ENCODE measurements around the gene ADCY2.
A peak's percentile ranks its signal among the peaks of the same experiment; 100 is the strongest.

ADCY2 gene

DNA sequence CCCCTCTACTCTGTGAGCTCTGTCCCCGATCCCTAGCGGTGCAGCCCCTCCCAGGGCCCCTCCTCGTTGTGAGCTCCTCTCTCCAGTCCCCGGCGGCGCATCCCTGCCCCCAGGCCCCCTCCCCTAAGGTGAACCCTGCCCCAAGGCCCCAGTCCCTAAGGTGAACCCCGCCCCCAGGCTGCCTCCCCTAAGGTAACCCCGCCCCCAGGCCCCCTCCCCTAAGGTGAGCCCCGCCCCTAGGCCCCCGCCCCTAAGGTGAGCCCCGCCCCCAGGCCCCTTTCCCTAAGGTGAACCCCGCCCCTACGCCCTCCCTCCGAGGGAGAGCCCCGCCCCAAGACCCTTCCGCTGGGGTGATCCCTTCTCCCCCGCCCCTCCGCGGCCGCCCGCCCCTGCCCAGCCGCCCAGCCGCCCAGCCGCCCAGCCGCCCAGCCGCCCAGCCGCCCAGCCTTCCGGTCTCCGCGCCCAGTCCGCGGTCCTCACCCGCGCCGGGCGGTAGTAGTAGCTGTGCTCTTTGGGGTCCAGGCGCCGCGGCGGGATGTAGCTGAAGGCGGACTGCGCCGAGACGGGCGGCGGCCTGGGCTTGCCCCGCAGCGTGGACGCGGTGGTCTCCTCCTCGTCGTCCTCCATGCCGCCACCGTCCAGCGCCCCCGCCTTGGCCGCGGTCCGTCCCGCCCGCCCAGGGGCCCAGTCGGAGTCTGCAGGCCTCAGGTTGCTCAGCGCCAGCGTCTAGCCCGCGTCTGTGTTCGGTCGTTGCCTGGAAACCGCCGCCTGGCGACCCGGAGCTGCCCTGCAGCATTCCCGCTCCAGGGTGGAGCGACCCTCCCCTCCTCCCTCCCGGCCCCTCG lies 454.7 kb downstream of the ADCY2 start, which contains the start of gene CFAP90:
CFAP90 (minus strand) TSS at position 739 of the 845 bp plus-strand sequence; CDS start at position 627, 112 bp downstream.
- DNase-seq = peak; percentile 69

DNA sequence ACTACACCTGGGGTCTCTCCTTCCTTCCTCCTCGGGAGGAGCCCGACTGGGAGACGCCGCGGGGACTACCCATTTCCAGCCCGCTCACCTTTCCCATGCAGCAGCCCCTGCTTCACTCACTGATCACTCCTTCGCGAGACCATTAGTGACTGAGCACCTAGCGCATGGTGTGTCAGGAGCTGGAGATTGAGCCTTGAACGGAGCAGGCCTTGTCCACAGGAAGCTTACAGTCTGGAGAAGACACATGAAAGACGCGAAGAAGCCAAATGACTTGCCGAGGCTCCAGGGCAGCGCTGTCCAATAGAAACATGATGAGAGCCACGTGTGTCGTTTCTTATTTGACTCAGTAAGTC lies 455.3 kb downstream of the ADCY2 start:
- no peak for DNase-seq

DNA sequence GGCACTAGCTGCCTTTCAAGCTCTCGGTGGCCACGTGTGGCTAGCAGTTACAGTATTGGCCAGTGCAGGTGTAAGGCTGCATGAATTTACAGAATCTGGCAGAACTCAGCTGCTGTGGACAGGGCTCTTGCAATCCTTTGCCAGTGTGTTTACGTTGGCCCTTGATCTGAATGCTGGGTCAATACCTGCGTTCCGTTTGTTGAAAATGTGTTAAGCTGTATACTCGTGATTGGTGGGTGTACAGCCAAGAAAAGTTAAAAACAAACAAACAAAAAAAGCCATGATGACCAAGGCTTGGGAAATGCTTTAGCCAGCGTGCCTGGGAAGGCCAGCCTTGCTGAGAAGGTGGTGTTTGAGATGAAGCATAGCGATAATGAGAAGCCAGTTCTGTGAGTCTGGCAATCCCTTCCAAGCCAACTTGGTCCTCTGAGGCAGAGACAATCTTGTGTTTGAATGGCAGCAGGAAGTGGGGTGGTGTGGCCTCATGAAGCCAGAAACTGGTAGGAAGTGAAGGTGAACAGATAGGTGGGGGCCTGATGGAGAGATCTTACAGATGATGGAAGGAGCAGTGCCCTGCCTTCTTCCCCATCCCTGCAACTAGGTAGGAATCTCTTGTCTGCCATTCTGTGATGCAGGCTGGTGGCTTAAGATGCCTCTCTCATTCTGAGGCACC lies 455.8 kb downstream of the ADCY2 start:
- no peak for DNase-seq

DNA sequence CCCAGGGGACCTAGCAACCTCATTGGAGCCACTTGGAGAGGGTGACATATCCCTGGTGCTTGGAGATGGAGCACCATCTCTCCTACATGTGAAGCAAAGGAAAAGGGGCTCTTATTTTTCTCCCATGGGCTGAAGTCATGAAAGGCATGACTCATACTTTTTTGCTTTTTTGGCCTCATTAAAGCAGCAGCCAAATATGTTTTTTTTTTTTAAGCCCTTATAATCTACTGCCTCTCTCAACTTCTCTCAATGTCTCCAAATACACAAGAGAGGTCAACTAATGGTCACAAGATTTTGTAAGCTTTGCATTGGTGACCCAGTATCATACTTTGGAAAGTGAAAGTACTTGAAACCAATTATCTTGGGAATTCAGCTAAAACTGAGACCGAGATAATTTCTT lies 456.6 kb downstream of the ADCY2 start:
- no peak for DNase-seq

DNA sequence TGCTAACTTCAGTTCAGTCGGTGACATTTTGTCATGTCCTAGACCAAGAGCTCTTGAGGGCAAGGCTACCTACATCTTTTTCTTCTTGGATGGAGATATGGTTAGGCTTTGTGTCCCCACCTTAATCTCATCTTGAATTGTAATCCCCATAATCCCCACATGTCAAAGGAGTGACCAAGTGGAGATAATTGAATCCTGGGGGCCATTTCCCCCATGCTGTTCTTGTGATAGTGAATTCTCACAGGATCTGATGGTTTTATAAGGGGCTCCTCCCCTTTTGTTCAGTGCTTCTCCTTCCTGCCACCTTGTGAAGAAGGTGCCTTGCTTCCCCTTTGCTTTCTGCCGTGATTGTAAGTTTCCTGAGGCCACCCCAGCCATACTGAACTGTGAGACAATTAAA lies 457.1 kb downstream of the ADCY2 start:
- no peak for DNase-seq

DNA sequence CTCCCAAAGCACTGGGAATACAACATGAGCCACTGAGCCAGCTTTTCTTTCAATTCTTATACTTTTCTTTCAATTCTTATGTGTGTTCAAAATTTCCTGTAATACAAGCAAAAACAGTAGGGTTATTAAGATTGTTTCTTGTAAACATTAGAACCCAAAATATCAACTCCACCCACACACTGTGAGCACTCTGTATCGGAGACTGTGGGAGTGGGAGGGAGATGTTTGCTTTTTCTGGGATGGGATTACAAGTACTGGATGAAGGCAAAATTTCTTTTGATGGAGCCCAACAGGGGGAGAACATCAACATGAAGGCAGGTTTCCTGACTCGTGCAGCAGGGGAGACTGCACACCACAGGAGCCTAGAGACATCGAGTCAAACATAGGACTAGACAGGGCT lies 459.7 kb downstream of the ADCY2 start:
- no peak for DNase-seq

DNA sequence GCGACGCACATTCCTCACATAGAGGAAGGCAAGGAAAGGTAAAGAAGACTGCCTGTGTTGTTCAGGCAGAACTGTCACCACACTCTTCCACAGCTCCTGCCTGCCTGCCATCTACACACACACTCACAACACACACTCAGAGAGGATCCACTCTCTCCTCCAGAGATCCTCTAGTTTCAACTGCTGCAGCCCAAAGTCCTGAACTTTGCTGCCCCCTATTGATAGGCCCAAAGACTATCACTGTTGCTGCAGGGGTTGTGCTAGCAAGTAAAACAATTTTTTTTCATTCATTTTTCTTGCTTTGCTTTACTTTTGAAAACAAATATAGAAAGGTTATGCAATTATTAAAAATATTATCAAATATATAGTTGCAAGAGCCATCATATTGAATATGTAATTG lies 460.9 kb downstream of the ADCY2 start:
- DNase-seq = peak; percentile 48

DNA sequence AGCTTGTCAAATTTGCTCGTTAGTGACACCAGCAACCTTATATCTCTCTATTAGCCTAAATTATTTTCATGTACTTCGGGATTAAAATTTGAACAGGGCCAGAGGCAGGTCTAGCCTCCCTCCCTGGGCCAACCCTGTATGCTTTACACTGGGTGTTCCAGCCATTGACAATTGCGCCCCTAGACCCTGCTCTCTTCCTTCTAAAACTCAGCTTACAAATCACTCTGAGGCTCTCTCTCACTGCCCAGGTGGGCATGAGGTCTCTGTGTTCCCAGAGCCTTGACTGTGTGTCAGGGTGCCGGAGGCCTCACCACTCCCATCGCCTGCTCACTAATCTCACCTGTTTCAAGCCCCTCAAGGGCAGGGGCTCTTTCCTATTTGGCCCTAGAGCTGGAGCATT lies 461.4 kb downstream of the ADCY2 start:
- no peak for DNase-seq

DNA sequence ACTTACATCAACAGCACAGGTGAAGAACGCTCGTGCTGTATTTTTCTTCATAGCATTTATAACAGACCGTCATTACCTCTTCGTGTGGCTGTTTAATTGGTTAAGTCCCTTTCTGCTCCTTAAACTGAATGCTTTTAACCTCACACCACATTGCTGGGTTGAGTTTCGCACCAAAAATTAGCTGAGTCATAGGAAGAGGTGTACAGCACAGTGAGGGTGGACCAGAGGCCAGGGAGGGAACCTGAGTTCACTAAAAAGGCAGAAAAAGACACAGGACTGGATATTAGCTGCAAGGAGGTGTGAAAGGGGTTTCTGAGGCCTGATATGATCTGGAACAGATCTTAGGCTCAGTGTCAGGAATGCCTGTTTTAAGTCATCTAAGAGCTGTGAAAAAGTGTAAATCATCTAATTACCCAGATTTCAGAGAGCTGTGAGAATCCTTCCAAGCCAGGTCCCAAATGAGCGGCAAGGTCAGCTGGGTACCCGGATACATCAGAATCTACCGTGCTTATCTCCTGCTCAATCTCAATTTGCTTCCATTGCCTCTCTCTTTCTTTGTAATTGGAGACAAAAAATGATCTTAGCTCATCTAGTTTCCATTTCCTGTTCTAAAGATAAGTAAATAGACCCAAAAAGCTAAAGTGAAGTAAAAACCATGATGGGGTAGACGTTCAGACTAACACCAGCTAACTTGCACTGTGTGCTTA lies 462.1 kb downstream of the ADCY2 start:
- DNase-seq = no peak

DNA sequence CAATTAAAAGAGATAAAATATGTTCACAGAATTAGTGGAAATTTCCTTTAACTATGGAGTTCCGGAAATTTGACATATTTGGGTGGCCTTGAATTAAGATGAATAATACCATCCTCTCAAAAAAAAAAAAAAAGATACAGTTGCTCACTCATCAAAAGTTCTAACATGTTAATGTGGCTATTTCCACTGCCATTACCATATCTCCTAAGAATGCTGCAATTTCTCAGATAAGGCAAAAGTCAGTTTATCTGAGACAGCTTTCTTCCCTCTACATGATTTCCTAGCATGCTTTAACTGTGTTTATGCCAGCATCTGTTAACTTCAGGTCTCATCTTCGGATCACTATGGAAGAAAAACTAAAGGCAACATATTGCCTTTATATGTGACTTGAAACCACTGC lies 470.3 kb downstream of the ADCY2 start:
- DNase-seq = no peak

DNA sequence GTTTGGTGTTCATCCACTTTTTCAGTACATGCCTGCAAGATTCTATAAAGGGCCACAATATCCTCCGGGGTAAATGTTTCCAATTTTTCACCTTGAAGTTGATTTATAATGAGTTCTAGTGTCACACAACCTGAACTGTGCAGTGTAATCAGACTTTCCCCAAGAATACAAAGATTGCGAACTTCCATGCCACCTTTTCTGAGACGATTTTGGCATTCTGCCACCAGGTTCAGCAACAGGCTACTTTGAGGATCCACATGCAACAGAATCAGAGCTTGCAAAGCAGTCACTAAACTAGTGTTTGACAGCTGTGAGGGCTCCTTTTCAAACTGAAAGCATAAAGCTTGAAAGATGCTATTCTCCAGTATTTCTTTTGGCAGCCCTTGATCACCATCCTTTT lies 471.3 kb downstream of the ADCY2 start:
- DNase-seq = no peak

DNA sequence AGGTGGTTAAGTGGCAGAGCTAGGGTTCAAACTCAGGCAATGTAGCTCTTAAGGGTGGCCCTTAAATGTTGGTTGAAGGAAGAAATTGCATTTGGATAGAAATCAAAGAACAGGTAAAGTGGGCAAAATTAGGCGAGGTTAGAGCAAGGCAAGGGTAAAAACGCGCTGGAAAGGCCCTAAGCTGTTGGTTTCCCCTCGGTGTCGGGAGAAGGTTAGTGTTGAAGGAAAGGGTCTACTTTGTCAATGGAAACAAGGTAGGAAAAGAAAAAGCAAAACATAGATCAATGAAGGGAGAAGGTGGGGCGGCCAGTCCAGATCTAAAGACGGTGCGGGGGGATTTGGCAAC lies 472.5 kb downstream of the ADCY2 start:
- no peak for DNase-seq

DNA sequence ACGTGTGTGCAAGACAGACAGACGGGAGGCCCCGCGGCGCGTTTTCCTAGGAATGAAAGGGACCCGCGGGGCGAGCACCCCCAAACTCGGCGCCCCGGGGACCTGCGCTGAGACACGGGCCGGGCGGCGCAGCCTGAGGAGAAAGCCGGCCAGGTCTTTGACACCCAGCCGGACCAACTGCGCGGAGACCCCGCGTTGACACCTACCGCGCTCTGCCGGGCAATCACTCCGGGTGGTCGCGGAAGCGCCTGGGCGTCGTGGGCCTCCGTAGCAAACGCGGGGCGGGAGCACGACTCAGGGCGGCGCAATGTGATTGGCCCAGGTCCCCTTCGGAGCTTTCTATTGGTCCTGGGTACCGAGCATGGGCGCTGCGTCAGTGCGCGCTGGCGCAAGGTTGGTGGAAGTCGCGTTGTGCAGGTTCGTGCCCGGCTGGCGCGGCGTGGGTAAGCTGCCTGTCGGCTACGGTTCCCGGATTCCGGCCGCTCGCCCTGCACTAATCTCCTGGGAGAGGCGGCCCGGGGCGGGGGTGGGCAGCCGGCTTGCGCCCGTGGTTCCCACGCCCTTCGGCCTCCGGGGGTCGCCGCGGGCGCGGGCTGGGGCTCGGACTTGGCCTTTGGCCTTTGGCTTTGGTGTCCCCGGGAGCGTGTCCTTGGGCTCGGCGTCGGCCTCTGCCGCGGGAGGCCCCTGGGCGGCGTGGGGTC lies 473.0 kb downstream of the ADCY2 start, which contains the start of the genes FASTKD3 and MTRR:
FASTKD3 (minus strand) TSS at position 259 of the 701 bp plus-strand sequence. CDS start 948 bp downstream, outside the sequence.
MTRR (plus strand) TSS at position 376 of the 701 bp plus-strand sequence. CDS start 1,647 bp downstream, outside the sequence.
- DNase-seq = peak; percentile 92

DNA sequence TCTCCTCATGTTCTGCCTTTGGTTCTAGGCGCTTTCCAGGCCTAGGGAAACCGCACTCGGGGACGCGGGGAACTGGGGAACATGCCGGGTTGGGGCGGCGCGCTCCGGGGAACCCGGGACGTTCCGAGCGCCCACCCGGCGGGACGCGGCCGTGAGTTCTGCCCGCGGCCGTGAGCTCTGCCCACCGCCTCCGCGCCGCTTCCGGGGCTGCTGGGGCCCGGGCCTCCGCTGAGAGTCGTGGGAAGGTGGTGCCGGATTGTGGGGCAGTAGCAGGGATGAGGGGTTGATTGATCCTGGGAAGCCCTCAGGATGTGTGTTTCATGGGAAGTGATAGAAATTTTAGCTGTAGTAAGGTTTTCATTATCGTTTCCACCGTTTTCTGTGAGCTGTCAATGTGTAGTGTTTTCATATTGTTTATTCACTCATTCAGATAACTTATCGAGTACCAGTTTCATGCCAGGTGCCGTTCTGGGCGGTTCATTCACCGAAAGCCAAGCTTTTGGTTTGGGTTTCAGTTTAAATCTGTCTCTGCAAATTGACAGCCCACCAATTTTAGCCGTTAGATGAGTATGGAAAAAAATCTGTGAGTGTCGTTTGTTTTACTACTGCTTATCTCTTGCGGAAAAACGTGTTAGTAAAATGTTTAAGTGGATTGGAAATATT lies 473.7 kb downstream of the ADCY2 start:
- DNase-seq = no peak

DNA sequence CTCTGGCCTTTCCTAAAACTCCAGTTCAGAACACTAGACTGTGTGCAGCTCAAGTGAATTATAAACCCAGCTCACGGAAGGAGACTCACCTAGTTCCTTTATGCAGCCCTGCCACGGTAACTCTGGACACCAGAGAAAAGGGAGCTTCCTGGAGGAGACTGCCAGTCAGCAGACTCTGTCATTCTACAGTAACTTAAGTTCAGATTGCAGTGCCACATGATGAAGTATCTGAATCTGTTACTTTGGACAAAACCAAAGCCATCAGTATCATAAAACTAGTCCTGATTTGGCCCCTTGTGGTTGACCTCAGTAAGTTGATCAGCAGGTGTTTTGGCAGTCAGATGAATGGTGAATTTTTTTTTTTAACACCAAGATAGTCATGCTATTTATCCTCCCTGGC lies 475.7 kb downstream of the ADCY2 start:
- no peak for DNase-seq

DNA sequence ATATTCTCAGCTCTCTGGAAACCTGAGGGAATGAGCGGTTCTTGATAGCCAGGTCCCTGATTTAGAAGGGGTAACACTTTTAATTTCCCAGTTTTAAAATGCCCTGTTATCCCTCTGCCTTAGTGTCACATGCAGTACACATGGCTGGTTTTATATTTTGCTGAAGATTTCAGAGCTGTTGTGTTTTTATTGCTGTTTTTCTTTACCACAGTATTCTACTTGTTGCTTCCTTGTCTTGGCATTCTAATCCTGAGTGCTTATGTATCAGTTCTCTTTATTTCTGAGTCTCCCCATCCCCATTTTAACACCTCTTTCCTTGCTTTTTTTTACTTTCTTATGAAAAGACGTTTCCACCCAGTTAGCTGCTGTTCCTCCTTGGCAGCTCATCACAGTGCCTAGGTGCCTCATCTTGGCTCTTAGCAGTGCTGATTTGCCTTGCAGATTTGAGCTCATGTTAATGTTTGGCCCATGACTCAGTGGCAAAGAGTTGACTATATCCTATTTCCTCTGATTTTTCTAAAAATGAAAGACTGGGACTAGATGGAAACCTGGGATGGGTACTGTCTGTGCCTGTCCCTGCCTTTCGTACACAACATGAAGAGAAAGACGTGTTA lies 476.7 kb downstream of the ADCY2 start:
- DNase-seq = no peak

DNA sequence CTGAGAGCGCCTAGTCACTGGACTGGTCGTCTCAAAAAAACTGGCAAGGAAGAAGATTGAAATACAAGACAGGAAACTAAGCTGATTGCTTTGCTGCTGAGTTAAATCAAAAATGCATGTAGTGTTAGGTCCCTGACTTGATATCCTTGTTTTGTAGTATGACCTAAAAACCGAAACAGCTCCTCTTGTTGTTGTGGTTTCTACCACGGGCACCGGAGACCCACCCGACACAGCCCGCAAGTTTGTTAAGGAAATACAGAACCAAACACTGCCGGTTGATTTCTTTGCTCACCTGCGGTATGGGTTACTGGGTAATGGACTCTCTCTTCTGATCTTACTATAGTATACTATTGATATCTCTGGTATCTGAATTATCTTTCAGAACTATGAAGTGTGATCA lies 477.3 kb downstream of the ADCY2 start:
- no peak for DNase-seq

DNA sequence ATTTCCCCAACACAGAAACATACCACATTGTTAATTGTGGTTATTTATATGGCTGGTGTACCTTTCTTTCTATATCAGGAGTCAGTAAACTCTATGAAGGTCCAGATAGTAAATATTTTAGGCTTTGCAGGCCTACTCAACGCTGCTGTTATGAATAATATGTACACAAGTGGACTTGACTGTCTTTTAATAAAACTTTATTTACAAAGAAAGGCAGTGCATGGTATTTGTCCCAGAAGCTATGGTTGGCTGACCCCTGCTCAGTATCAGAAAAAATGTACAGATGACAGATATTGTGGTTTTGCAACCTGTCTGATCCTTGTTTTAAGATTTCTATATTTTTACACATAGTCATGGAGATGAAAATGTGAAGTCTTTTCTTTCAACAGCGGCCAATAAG lies 478.7 kb downstream of the ADCY2 start:
- no peak for DNase-seq

DNA sequence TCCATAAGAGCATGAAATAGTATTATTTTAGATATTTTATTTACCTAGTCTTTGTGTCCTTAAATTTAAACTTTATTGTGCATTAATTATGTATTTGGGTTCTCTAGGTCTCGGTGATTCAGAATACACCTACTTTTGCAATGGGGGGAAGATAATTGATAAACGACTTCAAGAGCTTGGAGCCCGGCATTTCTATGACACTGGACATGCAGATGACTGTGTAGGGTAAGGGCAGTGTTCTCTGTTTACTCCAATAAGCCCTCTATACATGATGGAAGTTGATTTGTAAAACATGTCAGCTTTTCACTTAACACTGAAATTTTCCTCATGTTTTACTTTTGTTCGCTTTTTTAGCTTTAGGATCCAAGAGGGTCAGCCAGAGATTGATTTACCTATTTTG lies 479.2 kb downstream of the ADCY2 start:
- no peak for DNase-seq

DNA sequence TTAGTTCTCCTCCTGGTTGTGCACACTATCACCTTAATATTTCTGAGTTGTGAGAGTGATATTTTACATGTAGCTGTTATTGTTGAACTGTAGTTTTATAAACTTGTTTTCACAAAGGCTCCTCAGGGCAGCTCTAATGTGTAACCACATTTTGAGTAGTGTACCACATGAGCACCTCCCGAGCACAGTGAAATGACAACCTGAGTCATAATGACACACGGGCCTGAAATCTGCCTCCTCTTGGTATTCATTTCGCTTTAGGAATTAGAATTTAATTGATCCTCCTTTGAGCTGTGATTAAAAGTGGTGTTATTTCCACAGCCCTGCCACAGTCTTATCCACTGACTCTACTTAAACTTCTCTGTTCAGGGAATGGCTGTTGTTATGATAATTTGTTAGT lies 480.9 kb downstream of the ADCY2 start:
- no peak for DNase-seq

DNA sequence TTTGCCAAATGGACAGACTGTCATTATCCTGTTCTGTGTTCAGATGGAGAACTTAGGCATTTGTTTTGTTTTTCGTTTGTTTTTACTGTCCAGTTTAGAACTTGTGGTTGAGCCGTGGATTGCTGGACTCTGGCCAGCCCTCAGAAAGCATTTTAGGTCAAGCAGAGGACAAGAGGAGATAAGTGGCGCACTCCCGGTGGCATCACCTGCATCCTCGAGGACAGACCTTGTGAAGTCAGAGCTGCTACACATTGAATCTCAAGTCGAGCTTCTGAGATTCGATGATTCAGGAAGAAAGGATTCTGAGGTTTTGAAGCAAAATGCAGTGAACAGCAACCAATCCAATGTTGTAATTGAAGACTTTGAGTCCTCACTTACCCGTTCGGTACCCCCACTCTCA lies 481.9 kb downstream of the ADCY2 start:
- DNase-seq = no peak

DNA sequence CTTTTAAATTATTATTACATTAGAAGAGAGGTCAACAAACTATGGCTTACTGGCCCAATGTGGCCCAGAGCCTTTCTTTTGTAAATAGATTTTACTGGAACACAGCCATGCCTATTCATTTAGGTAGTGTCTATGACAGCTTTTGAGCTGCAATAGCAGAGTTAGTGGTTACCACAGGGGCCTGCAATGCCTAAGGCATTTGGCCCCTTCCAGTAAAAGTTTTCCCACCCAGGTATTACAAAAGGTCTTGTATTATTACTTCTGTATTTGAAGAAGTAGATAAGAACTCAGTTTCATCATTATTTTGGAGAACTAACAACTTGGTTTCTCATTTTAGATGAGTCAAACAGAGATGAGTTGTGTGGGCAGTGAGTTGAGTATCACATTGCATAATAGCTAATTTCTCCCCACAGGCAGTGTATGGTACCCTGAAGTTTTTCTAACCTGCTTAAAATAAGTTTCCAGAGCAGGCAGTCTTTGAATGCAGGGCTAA lies 482.5 kb downstream of the ADCY2 start:
- no peak for DNase-seq

All from NCI-H1436 (cell line).